ENCODE data around the gene CDK8.

DNA sequence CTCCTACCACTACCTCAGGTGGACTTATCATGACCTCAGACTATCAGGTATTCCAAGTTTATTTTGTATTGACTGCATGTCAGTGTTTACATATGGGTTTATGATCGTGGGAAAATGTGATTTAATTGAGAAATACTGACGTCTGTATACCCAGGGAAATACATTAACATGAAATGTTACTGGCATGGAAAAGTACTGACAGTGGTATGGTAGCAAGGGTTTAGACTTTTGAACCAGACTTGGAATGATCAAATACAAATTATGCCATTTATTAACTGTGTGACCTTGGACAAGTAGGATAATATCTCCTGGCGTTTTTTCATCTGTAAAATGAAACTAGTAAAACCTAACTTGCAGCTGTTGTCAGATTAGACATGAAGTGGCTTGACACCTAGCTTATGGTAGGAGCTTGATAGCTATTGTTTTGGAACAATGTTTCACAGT lies 147.7 kb downstream of the CDK8 start:
- TF ChIP-seq ARNTL (CRISPR knock-in tag; IDR thresholded peaks at IDR 0.05; ENCODE audit: borderline replicate concordance, low read depth) (no peak), TCF4 (CRISPR knock-in tag; IDR thresholded peaks at IDR 0.05; ENCODE audit: borderline replicate concordance) (no peak), ZC3H10 (CRISPR knock-in tag; IDR thresholded peaks at IDR 0.05) (no peak), OSR1 (CRISPR knock-in tag; IDR thresholded peaks at IDR 0.05) (no peak), CSDC2 (CRISPR knock-in tag; IDR thresholded peaks at IDR 0.05) (no peak), GLIS3 (CRISPR knock-in tag; IDR thresholded peaks at IDR 0.05) (no peak), RARB (CRISPR knock-in tag; IDR thresholded peaks at IDR 0.05) (no peak), ZFP3 (CRISPR knock-in tag; IDR thresholded peaks at IDR 0.05) (no peak)
- TF ChIP-seq, protein P1, sequence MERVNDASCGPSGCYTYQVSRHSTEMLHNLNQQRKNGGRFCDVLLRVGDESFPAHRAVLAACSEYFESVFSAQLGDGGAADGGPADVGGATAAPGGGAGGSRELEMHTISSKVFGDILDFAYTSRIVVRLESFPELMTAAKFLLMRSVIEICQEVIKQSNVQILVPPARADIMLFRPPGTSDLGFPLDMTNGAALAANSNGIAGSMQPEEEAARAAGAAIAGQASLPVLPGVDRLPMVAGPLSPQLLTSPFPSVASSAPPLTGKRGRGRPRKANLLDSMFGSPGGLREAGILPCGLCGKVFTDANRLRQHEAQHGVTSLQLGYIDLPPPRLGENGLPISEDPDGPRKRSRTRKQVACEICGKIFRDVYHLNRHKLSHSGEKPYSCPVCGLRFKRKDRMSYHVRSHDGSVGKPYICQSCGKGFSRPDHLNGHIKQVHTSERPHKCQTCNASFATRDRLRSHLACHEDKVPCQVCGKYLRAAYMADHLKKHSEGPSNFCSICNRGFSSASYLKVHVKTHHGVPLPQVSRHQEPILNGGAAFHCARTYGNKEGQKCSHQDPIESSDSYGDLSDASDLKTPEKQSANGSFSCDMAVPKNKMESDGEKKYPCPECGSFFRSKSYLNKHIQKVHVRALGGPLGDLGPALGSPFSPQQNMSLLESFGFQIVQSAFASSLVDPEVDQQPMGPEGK (CRISPR knock-in tag; IDR thresholded peaks at IDR 0.05; ENCODE audit: borderline replicate concordance): no peak
- TF ChIP-seq, protein P2, sequence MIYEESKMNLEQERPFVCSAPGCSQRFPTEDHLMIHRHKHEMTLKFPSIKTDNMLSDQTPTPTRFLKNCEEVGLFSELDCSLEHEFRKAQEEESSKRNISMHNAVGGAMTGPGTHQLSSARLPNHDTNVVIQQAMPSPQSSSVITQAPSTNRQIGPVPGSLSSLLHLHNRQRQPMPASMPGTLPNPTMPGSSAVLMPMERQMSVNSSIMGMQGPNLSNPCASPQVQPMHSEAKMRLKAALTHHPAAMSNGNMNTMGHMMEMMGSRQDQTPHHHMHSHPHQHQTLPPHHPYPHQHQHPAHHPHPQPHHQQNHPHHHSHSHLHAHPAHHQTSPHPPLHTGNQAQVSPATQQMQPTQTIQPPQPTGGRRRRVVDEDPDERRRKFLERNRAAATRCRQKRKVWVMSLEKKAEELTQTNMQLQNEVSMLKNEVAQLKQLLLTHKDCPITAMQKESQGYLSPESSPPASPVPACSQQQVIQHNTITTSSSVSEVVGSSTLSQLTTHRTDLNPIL (CRISPR knock-in tag; IDR thresholded peaks at IDR 0.05; ENCODE audit: low read depth): no peak
- TF ChIP-seq, protein P3, sequence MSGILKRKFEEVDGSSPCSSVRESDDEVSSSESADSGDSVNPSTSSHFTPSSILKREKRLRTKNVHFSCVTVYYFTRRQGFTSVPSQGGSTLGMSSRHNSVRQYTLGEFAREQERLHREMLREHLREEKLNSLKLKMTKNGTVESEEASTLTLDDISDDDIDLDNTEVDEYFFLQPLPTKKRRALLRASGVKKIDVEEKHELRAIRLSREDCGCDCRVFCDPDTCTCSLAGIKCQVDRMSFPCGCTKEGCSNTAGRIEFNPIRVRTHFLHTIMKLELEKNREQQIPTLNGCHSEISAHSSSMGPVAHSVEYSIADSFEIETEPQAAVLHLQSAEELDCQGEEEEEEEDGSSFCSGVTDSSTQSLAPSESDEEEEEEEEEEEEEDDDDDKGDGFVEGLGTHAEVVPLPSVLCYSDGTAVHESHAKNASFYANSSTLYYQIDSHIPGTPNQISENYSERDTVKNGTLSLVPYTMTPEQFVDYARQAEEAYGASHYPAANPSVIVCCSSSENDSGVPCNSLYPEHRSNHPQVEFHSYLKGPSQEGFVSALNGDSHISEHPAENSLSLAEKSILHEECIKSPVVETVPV (CRISPR knock-in tag; IDR thresholded peaks at IDR 0.05): no peak

All from SK-N-SH treated with all-trans-retinoic acid at 6 μM for 48 hours (cell line).